Measurements from ENCODE around the gene CREBBP. TPM values are rescaled to one million over a fixed set of nuclear protein-coding genes. Genes with fewer than 3 reads are reported as not detected.

Gene CREBBP
- total RNA-seq, 2 donors from 2014 or later, result 59.3 to 60.7 TPM

Other genes starting within 250 kb of the CREBBP start
- 10 to 100 TPM; 15.7 to 18.1 TPM for gene DNASE1, start 226.0 kb downstream of the CREBBP start, total RNA-seq
- 10 to 100 TPM; 71.2 to 98.5 TPM for gene TRAP1, start 163.2 kb downstream of the CREBBP start, total RNA-seq
- gene ADCY9, start 235.7 kb upstream of the CREBBP start, total RNA-seq, result 10 to 100 TPM; 27.2 to 32.7 TPM

Measured in left colon (tissue), 2 donors.